Measurements from ENCODE around the gene RTKN. TPM values are rescaled to one million over a fixed set of nuclear protein-coding genes. Genes with fewer than 3 reads are reported as not detected.

Gene RTKN
- total and polyA plus RNA-seq, 2 of the 13 experiments (the other 11 are each of a cell fraction or from before 2014, with no cell fraction given): 159 to 166 TPM

DNA sequence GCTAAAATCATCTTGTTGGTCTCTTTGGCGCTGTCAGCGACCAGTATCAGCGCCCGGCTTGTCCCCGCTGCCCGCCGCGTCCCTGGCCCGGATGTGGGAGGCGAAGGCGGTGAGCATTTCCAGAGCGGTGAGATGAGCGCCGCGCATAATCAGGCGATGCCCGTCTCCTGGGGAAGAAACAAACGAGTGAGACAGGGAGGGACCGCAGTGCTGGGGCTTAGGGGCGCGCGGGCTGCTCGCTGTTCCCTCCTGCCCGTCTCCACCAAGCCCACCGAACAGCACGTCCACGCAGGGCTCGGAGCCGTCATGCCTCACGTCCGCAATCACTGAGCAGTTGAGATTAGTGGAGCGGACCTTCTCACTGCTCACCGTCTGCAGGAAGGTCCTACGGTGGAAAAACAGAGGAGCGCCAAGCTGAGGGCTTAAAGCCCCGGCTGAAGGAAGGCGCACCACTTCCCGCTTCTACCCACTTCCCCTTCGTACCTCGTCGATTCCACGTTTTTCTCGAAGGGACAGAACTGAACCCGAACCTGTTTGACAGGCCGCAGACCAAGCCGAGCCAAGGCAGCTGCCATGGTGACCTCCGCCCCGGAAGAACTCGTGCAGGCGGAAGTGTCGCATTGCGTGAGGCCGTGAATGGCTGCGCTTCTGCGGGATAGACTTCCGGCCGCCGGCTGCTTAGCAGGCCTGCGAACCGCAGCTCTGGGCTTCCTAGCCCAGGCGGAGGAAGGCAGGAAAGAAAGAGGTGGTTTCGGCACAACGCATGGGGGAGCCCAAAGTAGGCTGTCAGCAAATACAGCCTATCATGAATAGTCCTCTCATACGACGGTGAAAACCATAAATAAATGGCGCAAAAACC lies 30.6 kb upstream of the RTKN start, which contains the start of gene MRPL53 (continued):
- TF ChIP-seq, protein P1, sequence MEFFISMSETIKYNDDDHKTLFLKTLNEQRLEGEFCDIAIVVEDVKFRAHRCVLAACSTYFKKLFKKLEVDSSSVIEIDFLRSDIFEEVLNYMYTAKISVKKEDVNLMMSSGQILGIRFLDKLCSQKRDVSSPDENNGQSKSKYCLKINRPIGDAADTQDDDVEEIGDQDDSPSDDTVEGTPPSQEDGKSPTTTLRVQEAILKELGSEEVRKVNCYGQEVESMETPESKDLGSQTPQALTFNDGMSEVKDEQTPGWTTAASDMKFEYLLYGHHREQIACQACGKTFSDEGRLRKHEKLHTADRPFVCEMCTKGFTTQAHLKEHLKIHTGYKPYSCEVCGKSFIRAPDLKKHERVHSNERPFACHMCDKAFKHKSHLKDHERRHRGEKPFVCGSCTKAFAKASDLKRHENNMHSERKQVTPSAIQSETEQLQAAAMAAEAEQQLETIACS (CRISPR knock-in tag; IDR thresholded peaks at IDR 0.05): peak; percentile 40; the same call in 1 of the 2 replicates
- no peak for TF ChIP-seq HHEX (CRISPR knock-in tag; IDR thresholded peaks at IDR 0.05)
- TF ChIP-seq, protein P2, sequence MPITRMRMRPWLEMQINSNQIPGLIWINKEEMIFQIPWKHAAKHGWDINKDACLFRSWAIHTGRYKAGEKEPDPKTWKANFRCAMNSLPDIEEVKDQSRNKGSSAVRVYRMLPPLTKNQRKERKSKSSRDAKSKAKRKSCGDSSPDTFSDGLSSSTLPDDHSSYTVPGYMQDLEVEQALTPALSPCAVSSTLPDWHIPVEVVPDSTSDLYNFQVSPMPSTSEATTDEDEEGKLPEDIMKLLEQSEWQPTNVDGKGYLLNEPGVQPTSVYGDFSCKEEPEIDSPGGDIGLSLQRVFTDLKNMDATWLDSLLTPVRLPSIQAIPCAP (CRISPR knock-in tag; IDR thresholded peaks at IDR 0.05; ENCODE audit: low read depth): peak; percentile 80; the same call in 1 of the 2 replicates
- TF ChIP-seq, protein P3, sequence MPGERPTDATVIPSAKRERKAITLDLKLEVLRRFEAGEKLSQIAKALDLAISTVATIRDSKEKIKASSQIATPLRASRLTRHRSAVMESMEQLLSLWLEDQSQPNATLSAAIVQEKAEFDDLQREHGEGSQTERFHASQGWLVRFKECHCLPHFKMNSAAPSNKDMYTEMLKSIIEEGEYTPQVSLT (CRISPR knock-in tag; IDR thresholded peaks at IDR 0.05; ENCODE audit: borderline replicate concordance, low read depth): peak; percentile 93; the same call in 1 of the 2 replicates
- TF ChIP-seq, protein P4, sequence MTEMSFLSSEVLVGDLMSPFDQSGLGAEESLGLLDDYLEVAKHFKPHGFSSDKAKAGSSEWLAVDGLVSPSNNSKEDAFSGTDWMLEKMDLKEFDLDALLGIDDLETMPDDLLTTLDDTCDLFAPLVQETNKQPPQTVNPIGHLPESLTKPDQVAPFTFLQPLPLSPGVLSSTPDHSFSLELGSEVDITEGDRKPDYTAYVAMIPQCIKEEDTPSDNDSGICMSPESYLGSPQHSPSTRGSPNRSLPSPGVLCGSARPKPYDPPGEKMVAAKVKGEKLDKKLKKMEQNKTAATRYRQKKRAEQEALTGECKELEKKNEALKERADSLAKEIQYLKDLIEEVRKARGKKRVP (CRISPR knock-in tag; IDR thresholded peaks at IDR 0.05): peak in 1 of 2 experiments; percentile 84; a peak in 2 of 4 replicates
- peak; percentile 48 for TF ChIP-seq STAG1 (CRISPR knock-in tag; IDR thresholded peaks at IDR 0.05)
- TF ChIP-seq NR2F6 (IDR thresholded peaks at IDR 0.05): no peak; the same call in 1 of the 2 replicates
- peak; percentile 81 for TF ChIP-seq NR2F6 (CRISPR knock-in tag; IDR thresholded peaks at IDR 0.05)
- TF ChIP-seq YY1 (IDR thresholded peaks at IDR 0.05; ENCODE audit: insufficient read depth, insufficient replicate concordance, low read depth, low read length): peak; percentile 96
- TF ChIP-seq, protein P5, sequence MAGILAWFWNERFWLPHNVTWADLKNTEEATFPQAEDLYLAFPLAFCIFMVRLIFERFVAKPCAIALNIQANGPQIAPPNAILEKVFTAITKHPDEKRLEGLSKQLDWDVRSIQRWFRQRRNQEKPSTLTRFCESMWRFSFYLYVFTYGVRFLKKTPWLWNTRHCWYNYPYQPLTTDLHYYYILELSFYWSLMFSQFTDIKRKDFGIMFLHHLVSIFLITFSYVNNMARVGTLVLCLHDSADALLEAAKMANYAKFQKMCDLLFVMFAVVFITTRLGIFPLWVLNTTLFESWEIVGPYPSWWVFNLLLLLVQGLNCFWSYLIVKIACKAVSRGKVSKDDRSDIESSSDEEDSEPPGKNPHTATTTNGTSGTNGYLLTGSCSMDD (CRISPR knock-in tag; IDR thresholded peaks at IDR 0.05): peak; percentile 36; the same call in 1 of the 2 replicates
- TF ChIP-seq, protein P6, sequence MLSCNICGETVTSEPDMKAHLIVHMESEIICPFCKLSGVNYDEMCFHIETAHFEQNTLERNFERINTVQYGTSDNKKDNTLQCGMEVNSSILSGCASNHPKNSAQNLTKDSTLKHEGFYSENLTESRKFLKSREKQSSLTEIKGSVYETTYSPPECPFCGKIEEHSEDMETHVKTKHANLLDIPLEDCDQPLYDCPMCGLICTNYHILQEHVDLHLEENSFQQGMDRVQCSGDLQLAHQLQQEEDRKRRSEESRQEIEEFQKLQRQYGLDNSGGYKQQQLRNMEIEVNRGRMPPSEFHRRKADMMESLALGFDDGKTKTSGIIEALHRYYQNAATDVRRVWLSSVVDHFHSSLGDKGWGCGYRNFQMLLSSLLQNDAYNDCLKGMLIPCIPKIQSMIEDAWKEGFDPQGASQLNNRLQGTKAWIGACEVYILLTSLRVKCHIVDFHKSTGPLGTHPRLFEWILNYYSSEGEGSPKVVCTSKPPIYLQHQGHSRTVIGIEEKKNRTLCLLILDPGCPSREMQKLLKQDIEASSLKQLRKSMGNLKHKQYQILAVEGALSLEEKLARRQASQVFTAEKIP (CRISPR knock-in tag; IDR thresholded peaks at IDR 0.05; ENCODE audit: borderline replicate concordance): no peak
- 0 out of 2 replicates have a peak, but pooled peaks have one; percentile 74 for TF ChIP-seq ZNF17 (CRISPR knock-in tag; IDR thresholded peaks at IDR 0.05)
- no peak for TF ChIP-seq SYNCRIP (IDR thresholded peaks at IDR 0.05; ENCODE audit: insufficient read depth, low read depth, low read length)
- TF ChIP-seq SMARCE1 (IDR thresholded peaks at IDR 0.05; ENCODE audit: borderline replicate concordance): no peak
- TF ChIP-seq, protein P7, sequence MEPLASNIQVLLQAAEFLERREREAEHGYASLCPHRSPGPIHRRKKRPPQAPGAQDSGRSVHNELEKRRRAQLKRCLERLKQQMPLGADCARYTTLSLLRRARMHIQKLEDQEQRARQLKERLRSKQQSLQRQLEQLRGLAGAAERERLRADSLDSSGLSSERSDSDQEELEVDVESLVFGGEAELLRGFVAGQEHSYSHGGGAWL (CRISPR knock-in tag; IDR thresholded peaks at IDR 0.05): peak; percentile 97; the same call in 1 of the 2 replicates
- TF ChIP-seq, protein P8, sequence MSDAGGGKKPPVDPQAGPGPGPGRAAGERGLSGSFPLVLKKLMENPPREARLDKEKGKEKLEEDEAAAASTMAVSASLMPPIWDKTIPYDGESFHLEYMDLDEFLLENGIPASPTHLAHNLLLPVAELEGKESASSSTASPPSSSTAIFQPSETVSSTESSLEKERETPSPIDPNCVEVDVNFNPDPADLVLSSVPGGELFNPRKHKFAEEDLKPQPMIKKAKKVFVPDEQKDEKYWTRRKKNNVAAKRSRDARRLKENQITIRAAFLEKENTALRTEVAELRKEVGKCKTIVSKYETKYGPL (CRISPR knock-in tag; IDR thresholded peaks at IDR 0.05): no peak; the same call in 1 of the 2 replicates
- peak; percentile 97 for TF ChIP-seq ZNF333 (CRISPR knock-in tag; IDR thresholded peaks at IDR 0.05; ENCODE audit: borderline replicate concordance)
- TF ChIP-seq RAD51 (IDR thresholded peaks at IDR 0.05; ENCODE audit: borderline replicate concordance): no peak
- TF ChIP-seq, protein P9, sequence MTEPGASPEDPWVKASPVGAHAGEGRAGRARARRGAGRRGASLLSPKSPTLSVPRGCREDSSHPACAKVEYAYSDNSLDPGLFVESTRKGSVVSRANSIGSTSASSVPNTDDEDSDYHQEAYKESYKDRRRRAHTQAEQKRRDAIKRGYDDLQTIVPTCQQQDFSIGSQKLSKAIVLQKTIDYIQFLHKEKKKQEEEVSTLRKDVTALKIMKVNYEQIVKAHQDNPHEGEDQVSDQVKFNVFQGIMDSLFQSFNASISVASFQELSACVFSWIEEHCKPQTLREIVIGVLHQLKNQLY (CRISPR knock-in tag; IDR thresholded peaks at IDR 0.05): no peak; the same call in none of the 2 replicates
